OCI-M2 (cell line): ENCODE measurements around the gene PPP3CA.
A peak's percentile ranks its signal among the peaks of the same experiment; 100 is the strongest.
"Not testable (repeated sequence)": the region's sequence is repeated elsewhere in the genome, so short reads cannot be mapped to it uniquely, and the experiment has no call there.

Source experiments
- DNase-seq: peaks from one replicate; lab custom pipeline; 2025; ENCODE audit not compliant: unreplicated experiment; lab: John Stamatoyannopoulos, UW

PPP3CA gene

DNA sequence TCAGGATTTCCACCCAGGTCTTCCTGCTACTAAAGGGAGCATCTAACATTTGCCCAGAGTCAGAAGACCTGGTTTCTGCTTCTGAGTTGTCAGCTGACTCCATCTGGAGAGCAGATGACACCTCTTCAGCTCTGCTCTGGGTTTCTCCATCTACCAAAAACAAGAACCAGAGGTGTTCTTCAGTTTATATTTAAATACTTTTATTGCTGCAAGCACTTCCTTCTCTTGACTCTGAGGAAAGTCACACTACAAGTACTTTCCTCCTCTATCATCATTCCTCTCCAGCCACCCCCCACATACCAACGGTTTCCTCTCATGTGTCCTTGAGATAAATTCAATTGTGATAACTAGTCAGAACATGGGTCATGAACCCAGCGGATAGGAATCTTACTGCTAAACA, 88.4 kb downstream of the PPP3CA start:
- peak; percentile 11 for DNase-seq

DNA sequence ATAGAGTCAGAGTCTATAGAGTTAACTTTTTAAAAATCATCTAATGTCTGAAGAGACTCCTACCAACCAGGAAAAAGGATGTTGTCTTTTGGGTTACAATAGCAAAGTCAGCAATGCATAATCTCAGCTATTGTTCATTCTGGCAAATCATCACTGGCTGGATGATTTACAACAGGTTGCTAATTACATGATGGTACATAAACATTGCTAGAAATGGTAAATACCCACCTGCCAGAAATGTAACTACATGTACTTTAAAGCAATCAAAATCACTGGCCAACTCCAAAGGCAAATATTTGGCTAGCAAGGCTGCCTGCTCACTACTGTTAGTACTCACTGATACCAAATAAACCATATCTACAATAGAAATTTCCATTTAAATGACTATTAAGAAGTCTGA, 91.1 kb downstream of the PPP3CA start:
- DNase-seq: no peak

DNA sequence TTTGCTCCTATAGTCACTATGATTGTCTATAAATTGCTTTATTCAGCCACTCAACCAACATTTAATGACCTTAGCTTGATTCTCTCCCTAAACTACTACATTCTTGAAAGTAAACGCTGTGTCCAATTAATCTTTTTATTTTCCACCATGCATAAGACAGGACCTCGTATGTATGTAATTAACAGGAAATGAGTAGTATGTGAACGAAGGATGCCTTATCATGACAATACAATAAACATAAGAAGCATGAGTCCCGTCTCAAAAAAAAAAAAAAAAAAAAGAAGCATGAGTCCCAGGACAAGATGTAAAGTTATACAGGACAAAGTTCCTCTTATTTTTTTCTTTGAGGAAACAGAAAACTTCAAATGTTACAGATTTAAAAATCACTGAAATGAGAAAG, 92.5 kb downstream of the PPP3CA start:
- DNase-seq: no peak

GRCh38 chr4:101253121-101253520, 94.2 kb downstream of the PPP3CA start:
- no peak for DNase-seq

GRCh38 chr4:101252721-101253120, 94.6 kb downstream of the PPP3CA start:
- no peak for DNase-seq

DNA sequence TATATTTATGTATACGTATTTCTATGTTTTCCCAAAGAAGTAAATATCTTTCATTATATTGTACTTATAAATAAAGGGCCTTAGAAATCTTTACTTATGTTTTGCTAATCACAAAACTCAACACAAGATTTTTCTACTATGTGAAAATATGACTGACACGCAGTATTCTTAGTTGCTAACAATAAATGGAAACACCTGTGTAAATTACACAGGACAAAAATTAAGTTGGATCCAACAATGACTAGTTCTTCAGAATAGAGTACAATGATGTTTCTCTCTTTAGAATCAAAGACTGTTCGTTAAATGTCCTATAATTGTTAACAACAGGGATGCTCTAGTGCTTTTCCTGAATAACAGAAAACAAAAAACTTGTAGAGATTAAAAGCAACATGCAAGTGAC, 96.1 kb downstream of the PPP3CA start:
- DNase-seq: no peak

- DNase-seq: no peak
Observed at GRCh38 chr4:101244349-101244748, 103.0 kb downstream of the PPP3CA start.

GRCh38 chr4:101242441-101242840, 104.9 kb downstream of the PPP3CA start:
- no peak for DNase-seq

- DNase-seq: no peak
Observed at GRCh38 chr4:101240099-101240498, 107.2 kb downstream of the PPP3CA start.

- no peak for DNase-seq
Observed at GRCh38 chr4:101239665-101240064, 107.7 kb downstream of the PPP3CA start.

- DNase-seq: no peak
Observed at GRCh38 chr4:101238706-101239105, 108.6 kb downstream of the PPP3CA start.

GRCh38 chr4:101237773-101238172, 109.6 kb downstream of the PPP3CA start:
- no peak for DNase-seq

GRCh38 chr4:101236097-101236496, 111.2 kb downstream of the PPP3CA start:
- DNase-seq: no peak

DNA sequence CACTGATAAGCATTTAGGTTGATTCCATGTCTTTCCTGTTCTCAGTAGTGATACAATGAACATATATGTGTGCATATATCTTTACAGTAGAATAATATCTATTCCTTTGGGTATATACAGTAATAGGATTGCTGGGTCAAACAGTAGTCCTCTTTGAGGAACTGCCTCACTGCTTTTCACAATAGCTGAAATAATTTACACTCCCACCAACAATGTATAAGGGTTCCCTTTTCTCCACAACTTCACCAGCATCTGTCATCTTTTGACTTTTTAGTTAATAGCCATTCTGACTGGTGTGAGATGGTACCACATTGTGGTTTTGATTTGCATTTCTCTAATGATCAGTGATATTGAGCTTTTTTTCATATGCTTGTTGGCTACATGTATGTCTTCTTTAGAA, 113.2 kb downstream of the PPP3CA start:
- not testable (repeated sequence) for DNase-seq

DNA sequence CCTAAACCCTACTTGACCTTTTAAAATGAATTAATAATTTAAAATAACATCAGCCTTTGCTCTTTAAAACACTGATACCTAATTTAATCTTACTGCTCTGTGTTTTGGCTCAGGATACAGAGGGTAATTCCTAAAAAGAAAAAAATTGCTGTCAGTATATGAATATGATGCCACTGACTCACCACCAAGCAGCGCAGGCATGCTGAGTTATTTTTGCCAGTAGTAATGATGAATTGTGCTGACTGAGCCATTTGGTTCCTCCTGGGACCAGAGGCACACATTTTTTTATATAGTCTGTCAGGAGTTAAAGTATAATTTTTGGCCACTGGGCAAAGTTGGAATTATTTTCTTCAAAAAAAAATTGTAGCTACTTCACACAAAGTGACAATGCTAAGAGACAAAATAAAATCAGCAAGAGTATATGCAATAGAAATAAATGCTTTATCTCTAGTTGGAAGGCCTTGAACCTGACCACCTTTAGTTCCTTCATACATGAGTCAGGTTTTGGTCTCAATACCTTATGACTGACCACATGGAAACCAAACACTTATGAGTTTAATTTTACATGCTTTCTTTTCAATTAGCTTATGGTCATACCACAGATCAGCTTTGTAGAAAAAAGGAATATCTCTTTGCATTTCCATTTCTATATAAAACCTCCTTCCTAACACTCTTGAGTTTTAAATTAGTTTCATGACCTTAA, 115.1 kb downstream of the PPP3CA start:
- no peak for DNase-seq

DNA sequence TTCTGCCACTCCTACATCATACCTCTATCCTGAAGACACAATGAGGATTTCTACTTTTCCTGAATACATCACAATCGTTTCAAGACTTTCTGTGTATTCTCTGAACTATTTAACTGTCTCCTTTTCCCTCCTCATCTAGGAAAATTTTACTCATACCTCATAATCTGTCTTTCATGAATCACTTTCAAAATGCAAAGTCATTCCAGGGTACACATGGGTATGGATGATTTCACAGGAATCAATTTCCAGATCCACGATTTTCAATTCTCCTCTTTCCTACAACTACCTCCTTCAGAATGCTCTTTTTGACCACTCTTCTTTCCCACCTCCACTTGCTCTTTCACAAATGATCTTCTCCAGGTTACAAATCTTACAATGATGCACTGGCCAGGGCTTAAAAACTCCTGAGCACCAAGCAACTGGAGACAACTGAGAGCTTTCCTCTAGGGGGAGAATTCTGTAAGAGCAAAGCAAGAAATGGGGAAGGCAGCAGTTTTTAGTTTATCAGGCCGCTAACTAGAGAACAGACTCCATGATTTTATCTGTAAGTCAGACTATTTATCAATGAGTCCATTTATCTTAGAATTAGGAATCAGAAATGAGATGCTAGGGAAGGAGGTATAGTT, 116.4 kb downstream of the PPP3CA start:
- no peak for DNase-seq

DNA sequence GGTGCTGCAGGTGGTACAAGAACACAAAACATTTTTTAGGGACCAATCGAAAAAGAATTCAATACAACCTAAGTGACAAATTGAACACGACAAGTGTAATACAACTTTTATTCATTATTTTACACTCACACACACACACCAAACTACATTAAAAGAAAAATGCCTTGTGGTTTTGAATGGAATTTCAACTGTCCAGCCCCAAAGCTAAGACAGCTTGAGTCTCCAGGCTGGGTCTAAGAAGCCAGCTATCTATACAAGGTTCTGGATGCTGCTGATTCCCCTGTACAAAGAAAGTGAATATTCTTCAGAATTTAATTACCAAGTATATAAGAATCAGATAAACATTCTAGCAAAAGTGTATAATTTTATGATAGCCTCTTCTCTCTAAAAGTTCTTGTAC, 118.2 kb downstream of the PPP3CA start:
- DNase-seq: no peak

DNA sequence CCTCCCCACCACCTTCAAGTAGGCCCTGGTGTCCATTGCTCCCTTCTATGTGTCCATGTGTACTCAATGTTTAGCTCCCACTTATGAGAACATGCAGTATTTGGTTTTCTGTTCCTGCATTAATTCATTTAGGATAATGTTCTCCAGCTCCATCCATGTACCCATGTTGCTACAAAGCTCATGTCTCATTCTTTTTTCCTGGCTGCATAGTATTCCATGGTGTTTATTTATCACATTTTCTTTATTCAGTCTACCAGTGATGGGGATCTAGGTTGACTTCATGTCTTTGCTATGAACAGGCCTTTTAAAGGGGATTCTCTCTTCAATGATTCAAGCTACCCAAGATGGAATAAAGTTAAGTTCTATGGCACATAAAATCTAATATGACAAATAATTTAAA, 119.6 kb downstream of the PPP3CA start:
- DNase-seq: no peak

GRCh38 chr4:101224358-101225218, 122.7 kb downstream of the PPP3CA start:
- DNase-seq: no peak

DNA sequence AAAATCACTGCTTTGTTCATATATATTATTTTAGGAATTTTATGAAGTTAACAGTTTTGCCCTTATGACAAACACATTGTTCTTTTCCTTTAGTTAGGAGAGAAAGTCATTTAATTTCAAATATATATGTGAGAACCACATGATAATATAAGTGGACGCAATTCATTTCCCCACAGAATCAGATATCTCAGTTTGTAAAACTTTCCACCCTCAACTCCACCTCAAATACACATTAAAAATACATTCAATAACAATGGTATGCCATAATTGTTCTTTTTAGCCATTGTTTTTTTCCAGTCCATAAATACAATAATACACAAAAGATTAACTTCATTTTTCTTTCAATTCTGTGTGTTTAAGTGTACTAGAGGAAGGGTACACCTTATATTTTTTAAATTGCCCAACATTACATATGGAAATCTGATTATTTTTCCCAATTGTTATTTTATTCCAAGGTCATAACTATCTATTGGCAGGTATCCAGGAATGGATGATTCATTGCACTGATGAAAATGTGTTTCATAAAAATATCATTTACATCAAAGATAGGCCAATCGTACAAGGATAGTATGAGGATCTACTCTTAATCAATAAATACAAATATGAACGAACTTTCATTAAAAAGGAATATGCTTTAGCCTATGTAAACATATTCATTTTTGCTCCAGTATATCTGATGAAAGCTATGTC, 125.0 kb downstream of the PPP3CA start:
- DNase-seq: no peak

DNA sequence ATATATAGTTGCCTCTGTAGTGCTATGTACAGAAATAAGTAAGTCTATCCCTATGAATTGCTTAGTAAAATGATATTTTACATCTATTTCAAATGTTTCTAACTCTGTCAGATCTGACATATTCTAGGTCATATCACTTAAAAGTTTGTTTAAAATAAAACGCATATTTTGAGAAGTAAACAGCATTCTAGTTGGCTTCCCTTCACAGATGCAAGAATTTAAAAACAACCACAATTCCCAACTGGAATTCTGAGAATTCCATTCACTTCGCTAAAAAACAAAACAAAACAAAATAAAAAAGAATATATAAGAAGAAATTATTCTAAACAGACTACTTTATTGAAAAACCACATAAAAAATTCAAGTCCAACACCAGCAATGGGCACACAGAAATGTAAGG, 126.0 kb downstream of the PPP3CA start:
- no peak for DNase-seq
